GM19193 (cell line): ENCODE results near the gene ASB1.

ENCODE experiments used
- POLR2A ChIP-seq: IDR thresholded peaks from 4 replicates; pipeline ENCODE4 v1.6.1; 2011; ENCODE audit not compliant: insufficient read depth, insufficient read length; ENCODE audit errors: extremely low read depth

Gene ASB1

GRCh38 chr2:238461491-238461890 is 34.8 kb downstream of the ASB1 start:
- no peak for TF ChIP-seq POLR2A

GRCh38 chr2:238461916-238462315 is 35.2 kb downstream of the ASB1 start:
- TF ChIP-seq POLR2A = no peak

GRCh38 chr2:238462782-238463396 is 36.2 kb downstream of the ASB1 start:
- TF ChIP-seq POLR2A = no peak

- no peak for TF ChIP-seq POLR2A
Measured at GRCh38 chr2:238464389-238464788, 37.7 kb downstream of the ASB1 start.

- TF ChIP-seq POLR2A = no peak
Measured at GRCh38 chr2:238465487-238466242, 38.9 kb downstream of the ASB1 start.

GRCh38 chr2:238466243-238466756 is 39.6 kb downstream of the ASB1 start:
- TF ChIP-seq POLR2A = no peak

GRCh38 chr2:238467062-238467461 is 40.3 kb downstream of the ASB1 start:
- TF ChIP-seq POLR2A = no peak

- TF ChIP-seq POLR2A = no peak
Measured at GRCh38 chr2:238467792-238468191, 41.1 kb downstream of the ASB1 start.

- TF ChIP-seq POLR2A = no peak
Measured at GRCh38 chr2:238469155-238469554, 42.4 kb downstream of the ASB1 start.

- TF ChIP-seq POLR2A = no peak
Measured at GRCh38 chr2:238473014-238473413, 46.3 kb downstream of the ASB1 start.

GRCh38 chr2:238473523-238473922 is 46.8 kb downstream of the ASB1 start:
- no peak for TF ChIP-seq POLR2A

GRCh38 chr2:238475034-238475433 is 48.3 kb downstream of the ASB1 start:
- TF ChIP-seq POLR2A = no peak

GRCh38 chr2:238475566-238475965 is 48.8 kb downstream of the ASB1 start:
- TF ChIP-seq POLR2A = no peak

- TF ChIP-seq POLR2A = no peak
Measured at GRCh38 chr2:238476258-238476657, 49.5 kb downstream of the ASB1 start.

GRCh38 chr2:238478216-238478615 is 51.5 kb downstream of the ASB1 start:
- TF ChIP-seq POLR2A = no peak

- TF ChIP-seq POLR2A = no peak
Measured at GRCh38 chr2:238479847-238480246, 53.1 kb downstream of the ASB1 start.
